Head of caudate nucleus (tissue), 42 donors: Measurements from ENCODE around the gene MS4A6E.
"Not testable (repeated sequence)": the region's sequence is repeated elsewhere in the genome, so short reads cannot be mapped to it uniquely, and the experiment has no call there.

Source experiments
- DNase-seq, 42 donors: peaks; one replicate each; pipeline versions ENCODE4 v3.0.0 to v3.0.0-alpha.2; 2020 to 2021; ENCODE audit warnings: mixed read lengths in 7 of 42
- intact Hi-C: fragments of 100-400 bp; cut with DNase I; formaldehyde crosslinking; loops from one replicate; pipeline ENCODE4 v1.15.0; 2022

Gene MS4A6E

GRCh38 chr11:60332846-60333245, 5.8 kb downstream of the MS4A6E start:
- DNase-seq = no peak
- intact Hi-C loops = no loop called here

- intact Hi-C loops = no loop called here
- peak in 39 of 42 donors; percentile 19 to 84 (median 59) for DNase-seq
Observed at GRCh38 chr11:60334005-60334620, 7.1 kb downstream of the MS4A6E start.

- intact Hi-C loops = no loop called here
- no peak for DNase-seq
Observed at GRCh38 chr11:60336767-60337391, 9.8 kb downstream of the MS4A6E start.

- intact Hi-C loops = no loop called here
- DNase-seq = no peak
Observed at GRCh38 chr11:60338053-60338452, 11.0 kb downstream of the MS4A6E start.

- no peak for DNase-seq
- intact Hi-C loops = no loop called here
Observed at GRCh38 chr11:60339356-60339755, 12.3 kb downstream of the MS4A6E start.

GRCh38 chr11:60343094-60343704, 16.1 kb downstream of the MS4A6E start:
- intact Hi-C loops = no loop called here
- no peak for DNase-seq

- DNase-seq = no peak
- intact Hi-C loops = no loop called here
Observed at GRCh38 chr11:60344146-60344545, 17.1 kb downstream of the MS4A6E start.

- DNase-seq = peak in 36 of 42 donors; percentile 7 to 69 (median 38)
- intact Hi-C loops = no loop called here
Observed at GRCh38 chr11:60345489-60345888, 18.4 kb downstream of the MS4A6E start.

- no peak for DNase-seq
- intact Hi-C loops = no loop called here
Observed at GRCh38 chr11:60347084-60347797, 20.2 kb downstream of the MS4A6E start.

- intact Hi-C loops = no loop called here
- no peak for DNase-seq
Observed at GRCh38 chr11:60348116-60348515, 21.1 kb downstream of the MS4A6E start.

- intact Hi-C loops = no loop called here
- peak in 1 of 42 donors; percentile 15 for DNase-seq
Observed at GRCh38 chr11:60349990-60350389, 22.9 kb downstream of the MS4A6E start.

GRCh38 chr11:60357771-60358170, 30.7 kb downstream of the MS4A6E start:
- no peak for DNase-seq
- intact Hi-C loops = no loop called here

- intact Hi-C loops = loop anchor here (10.0 kb wide), 1 partner anchor 254 kb away; no protein-coding TSS in a partner anchor
- no peak for DNase-seq
Observed at GRCh38 chr11:60360621-60361020, 33.6 kb downstream of the MS4A6E start.

GRCh38 chr11:60362241-60362640, 35.2 kb downstream of the MS4A6E start:
- intact Hi-C loops = loop anchor here (10.0 kb wide), 1 partner anchor 253 kb away; no protein-coding TSS in a partner anchor
- DNase-seq = no peak

GRCh38 chr11:60363542-60364470, 36.8 kb downstream of the MS4A6E start:
- DNase-seq = peak in 41 of 42 donors; percentile 6 to 87 (median 63)
- intact Hi-C loops = loop anchor here (10.0 kb wide), 1 partner anchor 251 kb away; no protein-coding TSS in a partner anchor

- DNase-seq = not testable (repeated sequence)
- intact Hi-C loops = loop anchor here (10.0 kb wide), 1 partner anchor 248 kb away; no protein-coding TSS in a partner anchor
Observed at GRCh38 chr11:60366262-60366904, 39.3 kb downstream of the MS4A6E start.

GRCh38 chr11:60367009-60367408, 40.0 kb downstream of the MS4A6E start:
- no peak for DNase-seq
- intact Hi-C loops = loop anchor here (10.0 kb wide), 1 partner anchor 248 kb away; no protein-coding TSS in a partner anchor

- intact Hi-C loops = loop anchor here (10.0 kb wide), 1 partner anchor 247 kb away; no protein-coding TSS in a partner anchor
- DNase-seq = no peak
Observed at GRCh38 chr11:60367896-60368295, 40.8 kb downstream of the MS4A6E start.
